Mesangial cell (primary cell): ENCODE results near the gene FKBP9. TPM values are rescaled to one million over a fixed set of nuclear protein-coding genes. Genes with fewer than 3 reads are reported as not detected.

Experiments
- total RNA-seq: library from RNA; depleted of rRNA; stranded (reverse); fragments of >200 nt; gene quantifications from 2 replicates; pipeline ENCODE4 v1.2.3, GENCODE V29; 2015

Gene FKBP9
- 91.4 and 175 TPM in 2 replicates for total RNA-seq

GRCh38 chr7:32957326-32958045 is at the start of gene FKBP9:
Gene FKBP9 (plus strand): TSS chr7:32957440. CDS start chr7:32957574, 134 bp downstream.

Other genes with a start within 250 kb of the FKBP9 start
- gene KBTBD2, start 65.7 kb upstream of the FKBP9 start, total RNA-seq: 17.2 and 18.7 TPM in 2 replicates
- 8.0 and 15.0 TPM in 2 replicates for gene NT5C3A, start 105.3 kb downstream of the FKBP9 start, total RNA-seq
- gene RP9, start 152.0 kb downstream of the FKBP9 start, total RNA-seq: 7.0 and 7.1 TPM in 2 replicates
- gene BBS9, start 172.1 kb downstream of the FKBP9 start, total RNA-seq: 5.1 and 12.9 TPM in 2 replicates